Amniotic epithelial cell (primary cell): ENCODE results near the gene HS3ST5.
A peak's percentile ranks its signal among the peaks of the same experiment; 100 is the strongest.

Source experiments
- DNase-seq: peaks from one replicate; pipeline ENCODE4 v3.0.0-alpha.2; 2010; ENCODE audit warnings: low read depth

Gene HS3ST5

GRCh38 chr6:114342826-114343781 lies at the start of gene HS3ST5:
Gene HS3ST5 (minus strand): TSS chr6:114343023. CDS start chr6:114062845, 280,178 bp downstream.
- DNase-seq = no peak

DNA sequence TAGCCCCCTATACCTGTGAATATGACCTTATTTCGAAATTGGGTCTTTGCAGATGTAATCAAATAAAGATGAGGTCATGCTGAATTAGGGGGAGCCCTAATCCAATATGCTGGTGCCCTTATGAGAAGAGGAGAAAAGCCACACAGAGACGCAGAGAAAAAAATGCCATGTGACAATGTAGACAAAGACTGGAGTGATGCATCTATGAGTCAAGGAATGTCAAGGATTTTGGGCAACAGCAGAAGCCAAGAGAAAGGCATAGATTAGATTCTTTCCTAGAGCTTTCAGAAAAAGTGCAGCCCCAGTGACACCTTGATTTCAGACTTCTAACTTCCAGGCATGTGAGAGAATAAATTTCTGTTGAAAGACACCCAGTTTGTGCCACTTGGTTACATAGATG lies 47.4 kb upstream of the HS3ST5 start:
- no peak for DNase-seq

DNA sequence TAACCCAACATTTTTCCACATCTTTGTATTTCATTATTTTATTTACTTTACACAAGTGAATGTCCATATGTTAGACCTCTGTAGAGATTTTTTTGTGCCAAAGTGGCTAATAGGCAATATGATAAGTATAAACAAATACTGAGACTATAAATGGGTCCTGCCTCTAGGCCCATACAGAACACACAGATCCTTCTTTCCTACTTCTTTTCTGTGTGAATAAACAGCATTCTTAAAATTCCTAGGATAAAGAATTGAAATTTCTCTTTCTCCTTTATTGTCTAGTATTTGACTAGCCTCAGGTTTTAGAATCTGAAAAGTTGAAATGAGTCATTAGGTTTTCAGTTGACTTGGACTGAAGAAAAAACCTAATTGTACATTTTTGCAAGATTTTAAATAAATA lies 46.3 kb upstream of the HS3ST5 start:
- no peak for DNase-seq

- no peak for DNase-seq
Measured at GRCh38 chr6:114382406-114382805, 39.6 kb upstream of the HS3ST5 start.

GRCh38 chr6:114377881-114378280 lies 35.1 kb upstream of the HS3ST5 start:
- no peak for DNase-seq

- no peak for DNase-seq
Measured at GRCh38 chr6:114376611-114377175, 33.9 kb upstream of the HS3ST5 start.

DNA sequence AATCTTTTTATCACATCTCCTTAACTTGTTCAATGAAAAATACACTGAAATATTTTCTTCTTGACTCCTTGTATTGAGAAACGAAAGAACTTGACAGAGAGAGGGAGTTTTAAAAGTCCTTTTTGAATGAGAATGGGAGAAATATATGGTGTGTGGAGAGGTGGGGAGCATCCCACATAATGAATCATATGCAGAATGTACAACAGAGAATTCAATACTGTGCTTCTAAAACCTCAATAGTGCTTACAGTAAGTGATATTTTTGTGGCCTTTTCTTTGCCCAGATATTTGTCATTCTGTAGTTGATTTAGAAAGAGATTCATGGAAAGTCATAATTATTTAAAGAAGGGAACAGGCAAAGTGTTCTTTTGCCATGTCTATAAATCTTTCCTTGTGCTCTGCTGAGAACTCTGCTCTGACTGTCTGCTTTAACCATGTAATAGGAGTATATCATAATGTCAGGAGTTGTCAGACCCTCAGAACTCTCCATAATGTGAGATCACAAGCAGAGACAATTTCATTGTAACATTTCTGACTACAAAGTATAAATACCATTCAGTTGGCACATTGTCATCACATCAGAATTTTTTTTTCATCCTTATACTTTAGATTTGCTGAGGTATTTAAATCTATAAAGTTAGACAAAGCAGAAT lies 32.8 kb upstream of the HS3ST5 start:
- DNase-seq = no peak

DNA sequence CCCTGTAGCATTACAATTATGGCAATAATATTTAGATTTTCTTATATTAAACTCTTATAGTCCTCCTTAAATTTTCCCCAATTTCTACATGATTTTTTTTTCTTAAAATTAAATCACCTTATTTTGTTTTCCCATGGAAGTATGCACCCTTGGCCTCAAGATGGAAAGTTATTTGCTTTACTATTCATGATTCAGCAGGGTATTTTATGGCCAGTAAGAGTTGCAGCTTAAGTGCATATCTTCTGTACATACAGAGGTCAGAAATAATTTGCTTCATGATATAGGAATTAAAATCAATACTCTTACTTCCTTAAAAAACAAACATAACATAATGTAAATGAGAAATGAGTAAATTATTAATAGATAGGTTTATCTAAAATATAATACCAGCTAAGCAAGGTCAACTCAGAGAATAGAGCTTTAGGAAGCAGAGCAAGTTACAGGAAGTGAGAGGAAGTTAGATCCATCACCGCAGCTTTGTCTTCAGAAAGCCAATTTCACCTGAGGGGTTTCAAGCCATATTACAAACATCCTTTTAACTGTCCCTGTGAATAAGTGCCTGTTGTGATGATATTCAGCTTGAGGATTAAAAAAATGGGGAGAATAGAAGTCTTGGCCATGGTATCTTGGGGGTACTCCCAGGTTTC lies 24.6 kb upstream of the HS3ST5 start:
- DNase-seq = no peak

GRCh38 chr6:114366899-114367298 lies 24.1 kb upstream of the HS3ST5 start:
- no peak for DNase-seq

DNA sequence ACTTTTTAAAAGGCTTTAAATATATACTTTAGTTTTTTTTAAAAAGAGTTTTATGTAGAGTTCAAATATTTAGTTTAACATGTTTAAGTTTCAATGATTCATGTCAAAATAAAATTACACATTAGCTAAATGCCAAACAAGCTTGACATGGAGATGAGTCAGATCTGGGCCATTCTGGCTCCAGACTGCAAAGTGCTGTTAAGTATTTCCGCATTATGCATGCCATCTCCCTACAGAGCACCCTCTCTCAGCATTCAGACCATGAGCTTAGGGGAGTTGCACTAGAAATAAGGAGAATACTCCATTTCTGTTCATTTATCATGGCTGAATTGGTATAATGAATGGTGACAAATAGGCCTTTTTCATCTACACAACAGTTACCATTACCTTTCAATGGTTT lies 21.5 kb upstream of the HS3ST5 start:
- DNase-seq = no peak

- no peak for DNase-seq
Measured at GRCh38 chr6:114362957-114363356, 20.1 kb upstream of the HS3ST5 start.

GRCh38 chr6:114362396-114362795 lies 19.6 kb upstream of the HS3ST5 start:
- no peak for DNase-seq

- no peak for DNase-seq
Measured at GRCh38 chr6:114361036-114361435, 18.2 kb upstream of the HS3ST5 start.

GRCh38 chr6:114355300-114355699 lies 12.5 kb upstream of the HS3ST5 start:
- DNase-seq = no peak

DNA sequence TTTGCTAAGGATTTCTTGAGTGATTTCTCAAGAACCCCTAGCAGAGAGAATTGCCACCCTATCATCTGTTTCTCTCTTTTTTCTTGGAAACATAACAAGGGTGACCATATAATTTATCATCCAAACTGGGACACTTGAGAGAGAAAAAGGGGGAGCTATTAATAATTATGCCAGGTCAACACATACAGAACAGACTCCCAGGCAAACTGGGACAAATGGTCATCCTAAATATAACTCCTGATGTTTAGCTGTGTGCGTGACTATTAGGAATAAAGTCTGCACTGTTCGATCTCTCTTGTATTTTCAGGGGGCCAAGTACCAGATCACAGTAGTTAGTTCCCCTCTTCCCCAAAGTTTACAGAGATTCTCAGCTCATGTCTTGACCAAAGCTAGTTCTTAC lies 11.7 kb upstream of the HS3ST5 start:
- DNase-seq = no peak

DNA sequence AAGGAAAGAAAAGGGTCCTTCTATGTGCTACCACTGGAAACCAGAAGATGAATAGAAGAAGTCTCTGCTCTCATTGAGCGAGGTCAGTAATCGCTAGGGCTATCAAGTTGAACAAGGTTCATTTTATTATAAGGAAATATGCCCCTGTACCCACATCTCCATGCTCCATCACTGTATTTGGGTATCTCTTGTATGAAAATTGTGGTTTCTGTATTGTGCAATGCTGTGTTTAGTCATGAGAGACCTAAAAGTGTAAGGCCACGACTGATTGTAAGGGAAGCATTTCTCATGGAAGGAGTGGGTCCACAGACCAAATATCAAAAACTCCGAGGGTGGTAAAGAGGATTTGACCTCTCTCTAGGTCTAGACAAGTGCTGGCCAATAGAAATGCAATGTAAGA lies 3.6 kb upstream of the HS3ST5 start:
- peak; percentile 16 for DNase-seq

DNA sequence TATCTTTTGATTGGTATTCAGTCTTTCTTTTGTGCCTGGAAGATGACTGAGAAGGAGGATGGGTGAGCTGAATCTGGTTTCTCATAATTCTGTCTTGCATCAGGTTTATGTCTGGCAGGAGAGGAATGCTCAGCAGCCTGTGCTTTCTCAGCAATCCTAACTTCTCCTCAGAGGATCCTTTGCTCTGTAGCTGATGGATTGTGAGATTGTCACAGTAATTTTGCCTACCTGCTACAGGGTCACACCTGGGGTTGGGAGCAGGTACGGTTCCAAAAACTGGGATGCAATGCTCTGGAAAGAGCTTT lies 2.1 kb upstream of the HS3ST5 start:
- DNase-seq = no peak

- no peak for DNase-seq
Measured at GRCh38 chr6:114344246-114344970, 1.6 kb upstream of the HS3ST5 start.

DNA sequence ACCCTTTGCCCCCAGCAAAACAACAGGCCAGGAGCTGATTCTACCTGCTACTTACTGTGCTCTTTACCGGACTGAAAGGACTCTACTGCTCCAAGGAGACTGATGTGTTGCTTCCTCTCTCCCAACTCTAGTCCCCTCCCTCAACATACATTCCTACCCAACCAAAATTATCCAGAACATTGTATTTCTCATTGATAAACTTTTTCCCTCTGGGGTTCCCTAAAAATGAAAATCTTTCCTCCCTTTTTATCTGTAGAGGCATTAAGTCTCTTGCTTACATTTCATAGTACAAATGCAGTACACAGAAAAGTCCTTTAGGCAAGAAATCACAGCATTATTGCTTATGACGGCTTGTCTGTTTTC lies 940 bp upstream of the HS3ST5 start:
- no peak for DNase-seq

DNA sequence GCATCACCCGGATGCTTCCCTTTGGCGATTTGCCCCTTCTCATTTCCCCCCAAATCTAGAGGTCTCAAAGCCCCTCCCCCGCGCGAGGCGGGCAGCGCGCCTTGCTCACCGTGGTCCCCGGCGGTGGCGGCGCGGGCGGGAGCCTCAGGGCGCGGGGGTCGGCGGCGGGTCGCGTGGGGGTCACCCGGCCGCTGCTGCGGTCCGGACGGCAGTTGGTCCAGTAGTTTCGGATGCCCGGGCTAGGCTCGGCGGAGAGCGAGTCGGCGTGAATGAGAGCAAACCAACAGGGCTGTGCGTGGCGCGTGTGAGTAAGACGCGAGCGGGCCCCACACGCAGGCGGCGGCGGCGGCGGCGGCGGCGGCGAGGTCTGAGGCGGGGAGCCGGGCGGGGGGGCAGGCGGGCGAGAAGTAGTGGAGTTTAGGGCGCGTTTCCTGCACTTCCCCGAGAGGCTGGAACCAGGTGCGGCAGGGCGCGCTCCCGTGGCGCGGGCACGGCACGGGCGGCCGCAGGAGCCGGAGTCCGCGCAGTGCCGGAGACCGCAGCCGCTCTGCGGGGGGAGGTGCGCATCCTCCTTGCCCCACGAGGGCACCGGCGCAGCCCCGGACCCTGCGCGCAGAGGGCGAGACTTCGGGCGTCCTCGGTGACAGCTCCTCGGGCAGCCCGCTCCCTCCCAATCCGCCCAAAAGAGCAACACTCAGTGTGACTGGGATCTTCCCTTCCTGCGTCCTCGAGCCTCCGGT lies 567 bp downstream of the HS3ST5 start:
- DNase-seq = no peak

GRCh38 chr6:114339706-114340105 lies 3.1 kb downstream of the HS3ST5 start:
- DNase-seq = no peak
